Fibroblast of the conjunctiva (primary cell): Measurements from ENCODE around the gene CDC42.

Source experiments
- DNase-seq: peaks from one replicate; pipeline ENCODE4 v3.0.0-alpha.2; 2010; ENCODE audit warnings: low read depth

CDC42 gene

DNA sequence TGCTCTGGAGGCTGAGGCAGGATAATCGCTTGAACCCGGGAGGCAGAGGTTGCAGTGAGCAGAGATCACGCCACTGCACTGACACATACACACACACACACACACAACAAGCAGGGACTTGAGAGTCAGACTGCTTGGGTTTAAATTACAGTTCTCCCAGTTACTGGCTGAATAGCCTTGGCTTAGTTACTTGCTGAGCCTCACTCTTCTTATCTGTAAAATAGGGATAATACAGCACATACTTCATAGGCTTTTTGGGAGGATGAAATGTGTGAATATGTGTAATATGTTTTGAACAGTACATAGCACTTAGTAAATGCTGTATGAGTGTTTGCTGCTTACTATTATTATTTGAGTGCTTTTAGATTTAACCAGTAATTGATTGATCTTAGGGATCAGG is 23.8 kb downstream of the CDC42 start:
- no peak for DNase-seq

DNA sequence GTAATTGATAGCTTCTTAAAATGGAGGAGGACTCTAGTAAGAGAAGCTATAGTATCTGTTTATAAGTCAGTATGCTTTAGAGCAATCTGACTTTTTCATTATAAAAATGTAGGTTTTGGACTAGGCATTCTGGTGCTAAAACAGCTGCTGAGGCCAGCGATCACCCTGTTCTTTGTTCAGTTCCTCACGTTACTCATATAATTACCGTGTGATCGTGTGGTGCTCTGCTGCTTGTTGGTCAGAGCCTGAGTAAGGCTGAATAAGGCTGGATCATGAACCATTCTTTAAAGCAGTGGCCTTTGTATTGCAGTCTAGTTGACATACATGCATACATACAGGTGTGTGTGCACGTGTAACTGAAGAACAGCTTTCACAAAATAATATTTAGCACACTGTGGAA is 25.2 kb downstream of the CDC42 start:
- DNase-seq: no peak

DNA sequence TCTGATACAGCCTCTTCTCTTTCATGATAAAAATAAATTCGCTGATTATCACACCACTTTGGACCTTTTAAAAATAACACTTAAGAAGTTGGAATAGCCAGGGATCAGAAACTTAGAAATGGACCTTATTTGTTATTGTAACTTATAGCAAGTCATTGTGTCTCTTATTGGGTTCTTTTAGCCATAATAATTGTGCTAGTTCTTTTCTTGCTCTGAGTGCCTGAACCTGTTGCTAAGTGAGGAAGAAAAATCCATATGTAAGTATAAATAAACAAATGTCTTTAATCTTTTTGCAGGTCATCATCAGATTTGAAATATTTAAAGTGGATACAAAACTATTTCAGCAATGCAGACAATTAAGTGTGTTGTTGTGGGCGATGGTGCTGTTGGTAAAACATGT is 25.6 kb downstream of the CDC42 start:
- no peak for DNase-seq

DNA sequence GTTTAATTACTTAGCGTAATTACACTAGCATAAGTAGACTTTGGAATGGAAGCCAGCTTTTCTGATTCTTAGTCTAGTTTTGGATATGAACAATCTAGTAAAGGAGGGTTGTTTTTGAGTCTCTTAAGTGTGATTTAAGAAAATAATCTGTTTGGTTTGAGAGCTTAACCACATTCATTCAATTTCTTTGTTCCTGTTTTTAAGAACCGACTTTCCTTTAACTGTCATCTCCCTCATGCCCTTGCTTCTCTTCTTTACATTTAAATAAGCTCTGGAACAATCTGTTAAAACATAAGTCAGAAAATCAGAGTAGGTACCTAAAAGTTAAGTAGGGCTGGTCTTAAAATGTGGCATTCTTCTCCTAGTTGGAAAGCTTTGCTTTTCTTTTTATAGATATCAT is 27.7 kb downstream of the CDC42 start:
- DNase-seq: no peak

DNA sequence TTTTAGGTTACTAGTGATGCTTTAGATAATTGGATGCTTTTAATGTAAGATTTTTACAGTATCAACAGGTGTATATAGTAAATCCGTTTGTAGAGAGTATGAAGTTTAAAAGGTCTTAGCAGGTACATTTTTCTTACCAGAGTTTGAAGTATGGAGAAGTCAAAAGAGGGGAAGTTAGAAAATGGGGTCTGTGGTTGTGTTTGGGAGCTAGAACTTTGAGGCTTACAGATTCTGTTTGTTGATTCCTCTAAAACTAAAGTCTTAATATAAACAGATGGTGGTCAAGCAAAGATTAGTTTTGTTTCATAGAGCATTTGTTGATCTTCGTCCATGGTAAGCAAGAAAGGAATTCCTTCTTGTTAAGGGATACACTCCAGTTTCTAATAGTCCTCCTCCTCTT is 35.8 kb downstream of the CDC42 start:
- no peak for DNase-seq

DNA sequence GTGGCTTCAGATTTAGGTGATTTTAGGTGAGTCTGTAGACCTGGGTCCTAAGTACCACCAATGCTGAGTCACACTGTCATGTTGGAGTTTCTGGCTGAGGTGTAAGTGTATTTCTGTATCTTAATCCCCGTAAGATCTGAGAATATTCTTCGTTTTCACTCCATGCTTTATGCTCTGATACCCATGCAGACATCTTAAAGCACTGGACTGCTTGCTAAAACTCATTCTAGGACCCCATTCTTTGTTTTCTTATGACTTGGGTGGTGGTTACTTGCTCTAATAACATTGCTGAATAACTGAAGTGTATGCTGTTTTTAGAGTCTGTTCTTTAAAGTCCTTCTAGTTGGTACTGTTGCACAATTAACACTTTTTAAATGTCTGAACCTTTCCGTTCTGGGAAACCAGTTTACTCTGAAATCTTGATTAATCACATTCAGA is 36.6 kb downstream of the CDC42 start:
- DNase-seq: no peak

DNA sequence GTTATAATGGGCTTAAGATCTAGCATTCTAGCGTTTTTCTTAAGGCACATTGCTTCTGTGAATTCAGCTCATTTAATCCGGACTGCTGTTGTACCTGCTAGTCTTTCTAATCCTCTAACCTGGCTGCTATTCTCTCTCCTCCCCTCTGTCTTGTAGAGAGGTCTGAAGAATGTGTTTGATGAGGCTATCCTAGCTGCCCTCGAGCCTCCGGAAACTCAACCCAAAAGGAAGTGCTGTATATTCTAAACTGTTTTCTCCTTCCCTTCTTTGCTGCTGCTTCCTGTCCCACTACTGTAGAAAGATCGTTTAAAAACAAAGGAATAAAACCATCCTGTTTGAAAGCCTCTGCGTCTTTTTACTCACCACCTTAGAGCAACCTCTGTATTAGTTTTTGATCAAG is 37.3 kb downstream of the CDC42 start:
- no peak for DNase-seq

DNA sequence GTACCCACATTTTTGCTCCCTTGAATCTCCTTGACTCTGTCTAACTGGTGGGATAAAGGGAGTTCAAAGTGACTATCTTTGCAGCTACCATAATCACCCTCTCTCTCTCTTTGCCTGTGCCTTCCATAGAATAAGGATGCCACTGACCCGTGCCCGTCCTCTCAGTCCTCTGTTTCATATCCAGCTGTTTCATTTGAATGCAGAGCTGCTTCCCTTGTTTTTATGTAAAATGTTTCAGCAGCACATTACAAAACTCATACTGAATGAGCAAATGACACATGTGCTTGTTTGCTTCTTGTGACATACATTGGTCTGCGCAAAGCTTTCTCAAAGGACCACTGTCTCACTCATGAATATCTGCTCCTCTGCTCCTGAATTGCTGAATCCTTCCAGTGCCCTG is 38.4 kb downstream of the CDC42 start:
- no peak for DNase-seq

DNA sequence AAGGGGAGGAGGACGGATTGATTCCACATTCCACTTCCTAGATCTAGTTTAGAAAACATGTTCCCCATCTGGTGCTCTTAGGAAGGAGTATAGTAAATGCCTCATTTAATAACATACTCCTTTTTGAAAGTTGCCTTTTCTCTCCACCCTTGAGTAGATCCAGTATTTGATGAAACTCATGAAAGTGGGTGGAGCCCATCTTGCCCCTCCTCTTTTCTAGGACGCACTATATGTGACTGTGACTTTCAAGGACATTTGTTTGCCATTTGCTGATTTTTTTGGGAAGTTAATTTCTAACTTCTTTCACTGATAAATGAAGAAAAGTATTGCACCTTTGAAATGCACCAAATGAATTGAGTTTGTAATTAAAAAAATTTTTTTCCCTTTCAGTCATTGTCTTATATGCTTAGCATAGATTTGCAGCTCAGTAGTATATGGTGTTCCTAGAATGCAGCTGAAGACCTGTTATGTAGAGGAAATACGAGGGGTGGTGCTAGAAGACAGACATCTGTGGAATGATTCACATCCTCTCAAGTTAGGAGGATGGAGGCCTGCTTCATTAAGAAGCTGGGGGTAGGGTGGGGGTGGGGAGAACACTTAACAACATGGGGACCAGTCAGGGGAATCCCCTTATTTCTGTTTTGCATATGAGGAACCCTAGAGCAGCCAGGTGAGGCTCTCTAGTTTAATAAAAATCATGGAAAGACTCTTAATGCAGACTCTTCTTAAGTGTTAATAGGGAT is 39.7 kb downstream of the CDC42 start:
- DNase-seq: peak; percentile 18

DNA sequence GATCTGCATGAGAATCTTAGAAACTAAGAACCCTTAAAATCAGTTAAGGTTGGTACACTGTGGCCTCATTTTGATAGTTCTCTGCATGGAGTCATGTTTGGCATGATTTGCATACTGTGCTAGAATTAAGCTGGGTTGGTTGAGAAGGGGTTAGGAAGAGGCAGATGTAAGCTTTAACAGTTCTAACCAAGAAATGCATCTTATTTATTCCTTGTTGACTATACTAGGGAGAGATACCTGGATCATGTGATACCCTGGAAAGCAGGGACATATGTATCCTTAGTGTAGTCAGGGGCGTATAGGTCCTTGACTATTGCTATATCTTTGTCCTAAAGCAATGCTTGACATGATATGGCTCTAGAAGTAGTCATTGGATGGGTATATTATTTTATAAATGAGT is 41.0 kb downstream of the CDC42 start:
- DNase-seq: no peak

DNA sequence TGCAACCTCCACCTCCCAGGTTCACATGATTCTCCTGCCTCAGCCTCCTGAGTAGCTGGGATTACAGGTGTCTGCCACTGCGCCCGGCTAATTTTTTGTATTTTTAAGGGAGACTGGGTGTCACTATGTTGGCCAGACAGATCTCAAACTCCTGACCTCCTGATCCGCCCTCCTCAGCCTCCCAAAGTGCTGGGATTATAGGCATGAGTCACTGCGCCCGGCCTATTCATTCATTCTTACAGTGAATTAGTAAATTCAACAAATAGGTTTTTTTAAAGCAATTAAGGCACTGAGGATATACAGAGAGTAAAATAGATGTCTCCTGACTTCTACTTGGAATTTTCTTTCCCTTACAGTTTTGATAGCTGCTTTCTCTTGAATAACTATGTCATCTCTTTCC is 43.5 kb downstream of the CDC42 start:
- DNase-seq: no peak

DNA sequence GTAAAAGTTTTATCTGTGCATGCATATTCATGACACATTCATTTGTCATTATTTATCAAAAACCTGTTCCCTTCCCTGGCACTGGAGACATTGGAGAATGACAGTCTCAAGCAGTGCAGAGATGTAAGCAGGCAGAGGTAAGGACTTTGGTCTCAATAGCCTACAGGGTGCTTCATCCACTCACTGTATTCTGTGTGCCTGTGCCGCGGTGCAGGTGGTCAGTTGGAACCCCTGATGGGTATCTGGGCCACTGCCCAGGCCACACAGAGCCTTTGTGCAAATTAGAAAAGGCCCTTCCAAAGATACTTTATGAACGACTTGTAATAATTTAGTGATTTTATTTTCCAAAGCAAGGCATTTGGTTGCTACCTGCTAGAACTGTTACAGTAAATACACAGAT is 44.0 kb downstream of the CDC42 start:
- DNase-seq: no peak

DNA sequence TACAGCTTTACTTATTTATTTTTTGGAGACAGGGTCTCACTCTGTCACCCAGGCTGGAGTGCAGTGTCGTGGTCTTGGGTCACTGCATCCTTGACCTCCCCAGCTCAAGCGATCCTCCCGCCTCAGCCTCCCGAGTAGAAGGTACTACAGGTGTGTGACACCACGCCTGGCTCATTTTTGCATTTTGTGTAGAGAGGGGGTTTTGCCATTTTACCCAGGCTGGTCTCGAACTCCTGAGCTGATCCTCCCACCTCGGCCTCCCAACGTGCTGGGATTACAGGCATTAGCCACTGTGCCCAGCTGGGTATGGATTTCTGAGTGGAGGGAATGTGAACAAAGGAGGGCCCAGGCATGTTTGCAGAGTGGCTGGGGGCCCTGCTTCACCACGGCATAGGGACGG is 46.2 kb downstream of the CDC42 start:
- DNase-seq: no peak

DNA sequence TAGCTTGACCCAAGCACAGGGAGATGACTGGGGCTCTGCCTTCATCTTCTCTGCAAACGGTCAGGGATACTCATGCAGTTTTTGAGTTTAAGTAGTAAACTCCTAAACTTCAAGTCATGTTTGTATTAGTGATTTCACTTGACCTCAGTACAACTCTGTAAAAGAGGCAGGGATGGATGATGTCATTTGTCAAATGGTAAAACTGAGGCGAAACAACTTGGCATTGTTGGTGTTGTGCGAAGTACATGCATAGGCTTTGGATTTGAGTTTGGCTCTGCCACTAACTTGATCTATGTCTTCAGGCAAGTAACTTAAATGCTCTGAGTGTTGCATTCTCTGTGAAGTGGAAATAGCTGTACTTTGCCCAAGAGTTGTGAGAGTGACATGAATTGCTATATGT is 47.7 kb downstream of the CDC42 start:
- no peak for DNase-seq

DNA sequence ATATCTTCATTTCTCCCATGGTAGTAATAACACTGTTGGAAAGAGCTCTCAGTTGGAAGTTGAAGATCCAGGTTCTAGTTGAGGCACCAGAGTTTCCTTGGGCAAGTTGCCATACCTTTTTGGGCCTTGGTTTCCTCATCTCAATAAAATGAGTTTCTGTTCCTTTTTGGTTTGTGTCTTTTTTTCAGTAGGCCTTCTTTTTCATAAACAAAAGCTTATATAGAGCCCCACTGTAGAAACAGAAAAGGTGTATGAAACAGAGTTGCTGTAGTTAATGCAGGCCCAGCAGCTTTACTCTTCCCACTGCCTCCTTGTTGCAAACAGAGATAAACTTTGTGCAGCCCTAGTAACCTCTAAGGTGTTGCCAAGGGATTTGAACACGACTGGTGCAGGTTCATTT is 48.7 kb downstream of the CDC42 start:
- no peak for DNase-seq

DNA sequence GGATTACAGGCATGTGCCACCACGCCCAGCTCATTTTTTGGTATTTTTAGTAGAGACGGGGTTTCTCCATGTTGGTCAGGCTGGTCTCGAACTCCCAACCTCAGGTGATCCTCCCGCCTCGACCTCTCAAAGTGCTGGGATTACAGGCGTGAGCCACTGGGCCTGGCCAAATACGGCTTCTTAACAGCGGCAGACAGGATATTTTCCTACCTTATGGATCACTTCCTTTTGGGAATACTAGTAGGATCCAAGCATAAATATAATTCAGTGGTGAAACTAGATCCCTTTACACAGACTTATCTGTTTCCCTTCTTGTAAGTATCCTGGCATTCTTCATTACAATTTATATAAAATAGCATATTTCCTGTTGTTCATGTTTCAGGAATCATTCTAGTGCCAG is 49.5 kb downstream of the CDC42 start:
- no peak for DNase-seq

DNA sequence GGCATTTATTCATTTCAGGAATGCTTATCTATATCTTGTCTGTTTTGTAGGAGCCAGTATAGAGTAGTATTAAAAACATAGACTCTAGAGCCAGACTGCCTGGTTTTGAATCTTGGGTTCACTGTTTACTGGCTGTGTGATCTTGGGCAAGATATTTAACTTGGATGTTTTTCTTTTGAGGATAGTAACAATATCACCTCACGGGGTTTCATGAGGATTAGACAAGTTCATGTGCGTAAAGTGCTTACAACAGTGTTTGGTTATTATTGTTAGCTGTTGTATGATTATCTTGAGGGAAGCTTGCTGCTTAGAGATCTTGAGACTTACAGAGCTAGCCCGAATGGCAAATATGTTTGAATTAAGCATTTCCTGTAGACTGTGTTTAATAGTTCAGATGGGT is 50.2 kb downstream of the CDC42 start:
- DNase-seq: no peak

DNA sequence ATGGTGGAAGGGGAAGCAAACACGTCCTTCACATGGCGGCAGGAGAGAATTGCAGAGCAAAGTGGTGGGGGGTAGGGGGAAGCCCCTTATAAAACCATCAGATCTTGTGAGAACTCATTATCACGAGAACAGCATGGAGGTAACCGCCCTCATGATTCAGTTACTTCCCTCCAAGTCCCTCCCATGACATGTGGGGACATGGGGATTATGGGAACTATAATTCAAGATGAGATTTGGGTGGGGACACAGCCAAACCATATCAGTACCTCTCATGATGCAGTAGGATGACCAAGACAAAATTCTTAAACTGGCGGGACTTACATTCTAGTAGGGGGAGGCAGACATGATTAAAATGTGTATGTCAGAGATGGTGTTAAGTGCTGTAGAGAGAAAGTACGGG is 51.6 kb downstream of the CDC42 start:
- no peak for DNase-seq

DNA sequence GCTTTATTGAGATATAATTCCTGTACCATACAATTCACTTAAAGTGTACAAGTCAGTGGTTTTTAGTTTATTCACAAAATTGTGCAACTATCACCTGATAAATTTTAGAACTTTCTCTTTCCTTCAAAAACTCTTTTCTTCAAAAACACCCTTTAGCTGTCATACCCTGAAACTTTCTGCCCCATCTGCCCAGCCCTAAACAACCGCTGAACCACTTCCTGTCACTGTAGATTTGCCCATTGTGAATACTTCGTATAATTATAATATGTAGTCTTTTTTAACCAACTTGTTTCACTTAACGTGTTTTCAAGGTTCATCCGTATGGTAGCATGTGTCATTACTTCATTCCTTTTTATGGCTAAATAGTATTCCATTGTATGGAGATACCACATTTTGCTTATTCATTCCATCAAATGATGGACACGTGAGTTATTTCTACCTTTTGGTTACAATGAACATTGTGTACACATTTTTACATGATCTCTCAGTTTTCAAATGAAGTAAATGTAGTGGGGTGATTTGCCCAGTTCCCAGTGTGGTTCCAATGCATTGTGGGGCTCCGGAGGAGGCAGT is 52.4 kb downstream of the CDC42 start:
- no peak for DNase-seq

DNA sequence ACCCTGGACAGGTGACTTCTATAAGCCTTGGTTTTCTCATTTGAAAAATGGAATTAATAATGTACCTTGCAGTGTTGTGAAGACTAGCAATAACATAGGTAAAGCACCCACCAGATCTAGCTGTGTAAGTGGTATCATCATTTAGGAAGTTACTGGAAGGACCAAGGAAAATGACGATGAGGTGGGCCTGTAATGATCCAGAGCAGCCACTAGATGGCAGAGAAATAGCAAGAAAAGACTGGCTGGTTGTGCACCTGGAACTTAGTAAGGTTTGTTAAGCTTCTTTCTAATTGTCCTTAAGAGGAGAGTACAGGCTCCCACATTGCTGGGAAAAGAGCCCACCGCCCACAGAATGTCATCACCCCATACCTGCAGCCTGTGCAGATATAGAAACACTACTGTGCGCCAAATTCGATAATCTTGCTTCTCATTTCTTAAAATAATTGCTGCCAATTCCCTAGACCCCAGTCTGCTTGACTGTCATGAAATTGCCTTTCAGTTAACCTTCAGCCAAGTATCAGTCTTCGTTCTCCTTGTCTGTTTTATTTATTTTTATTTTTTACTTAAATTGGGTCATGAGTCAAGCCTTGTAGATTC is 53.2 kb downstream of the CDC42 start:
- peak; percentile 43 for DNase-seq

DNA sequence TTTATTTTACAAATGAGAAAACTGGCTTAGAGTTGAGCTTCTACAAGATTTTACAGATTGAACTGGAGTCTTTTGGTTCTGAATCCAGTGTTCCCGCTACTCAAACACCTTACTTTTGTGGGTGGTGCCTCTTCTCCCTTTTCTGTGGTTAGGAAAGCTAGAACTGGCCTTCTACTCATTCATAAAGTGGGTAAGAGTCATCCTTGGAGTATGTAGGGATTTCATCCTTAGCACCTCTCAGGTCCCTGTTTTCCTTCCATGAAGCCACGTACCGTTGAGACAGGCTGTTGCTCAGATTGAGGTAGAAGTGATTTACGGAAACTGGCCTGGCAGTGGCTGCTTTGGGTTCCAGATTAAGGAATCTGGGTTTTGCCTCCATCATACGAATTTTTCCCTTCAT is 54.6 kb downstream of the CDC42 start:
- no peak for DNase-seq

DNA sequence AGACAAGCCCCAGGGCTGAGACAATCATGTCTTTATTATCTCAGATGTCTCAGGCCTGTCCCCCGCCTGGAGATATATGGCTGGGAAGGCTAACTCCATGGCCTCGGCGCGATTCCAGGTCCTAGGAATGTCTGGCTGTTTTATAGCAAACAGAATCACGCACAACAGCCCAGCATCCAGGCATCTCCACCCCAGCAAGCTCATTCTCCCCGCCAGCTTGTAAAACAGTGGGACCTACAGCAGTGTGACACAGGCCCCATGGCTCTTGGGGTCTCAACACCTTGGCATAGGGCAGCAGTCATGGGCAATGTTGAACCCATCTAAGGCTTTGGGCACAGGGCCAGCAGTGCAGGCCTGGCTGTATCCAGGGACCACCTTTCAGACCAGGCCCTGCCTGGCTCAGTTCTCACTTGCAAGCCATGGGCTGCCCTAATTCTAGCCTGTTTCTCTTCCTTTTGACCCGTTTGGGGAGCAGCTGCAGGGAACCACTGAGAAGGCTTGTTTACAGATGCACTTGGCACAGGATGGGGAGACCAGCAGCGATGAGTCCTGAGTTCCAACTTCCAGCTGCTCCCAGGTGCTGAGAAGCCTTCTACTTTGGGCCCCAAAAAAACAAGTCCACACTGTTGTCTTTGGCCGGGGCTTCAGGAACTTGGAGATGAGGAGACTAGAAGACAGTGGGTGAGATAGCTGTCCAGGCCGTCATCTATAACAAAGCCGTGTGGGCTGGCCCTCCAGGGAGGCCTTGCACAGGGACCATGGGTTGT is 56.0 kb downstream of the CDC42 start:
- no peak for DNase-seq

DNA sequence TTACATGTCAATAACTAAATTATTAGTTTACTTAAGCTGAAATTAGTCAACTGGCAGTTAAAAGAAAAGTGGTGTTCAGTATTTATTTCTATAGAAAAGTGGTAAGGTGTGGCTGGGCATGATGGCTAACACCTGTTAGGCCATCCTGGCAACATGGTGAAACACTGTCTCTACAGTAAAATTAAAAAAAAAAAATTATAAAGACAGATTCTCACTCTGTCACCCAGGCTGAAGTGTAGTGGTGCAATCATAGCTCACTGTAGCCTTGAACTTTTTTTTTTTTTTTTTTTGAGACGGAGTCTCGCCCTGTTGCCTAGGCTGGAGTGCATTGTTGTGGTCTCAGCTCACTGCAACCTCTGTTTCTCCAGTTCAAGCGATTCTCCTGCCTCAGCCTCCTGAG is 57.5 kb downstream of the CDC42 start:
- no peak for DNase-seq
